ENCODE results near the gene UBR4.

UBR4 gene

GRCh38 chr1:19096036-19096833 lies 113.8 kb downstream of the UBR4 start:
- DNase-seq (ENCODE audit: low read depth in 2 of 2): no peak

GRCh38 chr1:19091196-19091953 lies 118.7 kb downstream of the UBR4 start:
- DNase-seq (ENCODE audit: low read depth in 2 of 2): no peak

GRCh38 chr1:19089524-19089923 lies 120.5 kb downstream of the UBR4 start:
- DNase-seq (ENCODE audit: low read depth in 2 of 2): no peak

- no peak for DNase-seq (ENCODE audit: low read depth in 2 of 2)
Measured at GRCh38 chr1:19088717-19089442, 121.2 kb downstream of the UBR4 start.

GRCh38 chr1:19087737-19088594 lies 122.1 kb downstream of the UBR4 start:
- no peak for DNase-seq (ENCODE audit: low read depth in 2 of 2)

- no peak for DNase-seq (ENCODE audit: low read depth in 2 of 2)
Measured at GRCh38 chr1:19087017-19087736, 122.9 kb downstream of the UBR4 start.

GRCh38 chr1:19086176-19086875 lies 123.7 kb downstream of the UBR4 start:
- DNase-seq (ENCODE audit: low read depth in 2 of 2): no peak

GRCh38 chr1:19084206-19084738 lies 125.8 kb downstream of the UBR4 start:
- no peak for DNase-seq (ENCODE audit: low read depth in 2 of 2)

GRCh38 chr1:19083081-19083480 lies 127.0 kb downstream of the UBR4 start:
- DNase-seq (ENCODE audit: low read depth in 2 of 2): no peak

GRCh38 chr1:19081218-19081893 lies 128.7 kb downstream of the UBR4 start:
- no peak for DNase-seq (ENCODE audit: low read depth in 2 of 2)

GRCh38 chr1:19080721-19081120 lies 129.3 kb downstream of the UBR4 start:
- no peak for DNase-seq (ENCODE audit: low read depth in 2 of 2)

- no peak for DNase-seq (ENCODE audit: low read depth in 2 of 2)
Measured at GRCh38 chr1:19079541-19080472, 130.3 kb downstream of the UBR4 start.

- no peak for DNase-seq (ENCODE audit: low read depth in 2 of 2)
Measured at GRCh38 chr1:19078536-19078935, 131.5 kb downstream of the UBR4 start.

GRCh38 chr1:19076841-19077616 lies 133.0 kb downstream of the UBR4 start:
- DNase-seq (ENCODE audit: low read depth in 2 of 2): no peak

- DNase-seq (ENCODE audit: low read depth in 2 of 2): no peak
Measured at GRCh38 chr1:19074902-19075721, 135.0 kb downstream of the UBR4 start.

GRCh38 chr1:19074361-19074901 lies 135.6 kb downstream of the UBR4 start:
- peak; percentile 9 to 39 for DNase-seq (ENCODE audit: low read depth in 2 of 2)

Measured in stimulated activated CD4-positive, alpha-beta T cell treated with anti-CD3 and anti-CD28 coated beads, Interleukin-1b, Interleukin-23, amount 100 ng/mL, for 1 hour (primary cell).